Measurements from ENCODE around the gene MBP. TPM values are rescaled to one million over a fixed set of nuclear protein-coding genes. Genes with fewer than 3 reads are reported as not detected.

Gene MBP
- total and polyA plus RNA-seq, 5 experiments from 2014 or later: 89.2 to 148 (median 105) TPM

GRCh38 chr18:77164026-77164425 is 31.4 kb upstream of the MBP start:
- no peak for DNase-seq
- no peak overlapping the region for H3K27ac Mint-ChIP-seq
- ATAC-seq: no peak
- no peaks in the 10 kb centered on the region for H3K36me3 Mint-ChIP-seq
- peak overlapping the region in 1 of 10 donors; percentile 36 for H3K4me3 Mint-ChIP-seq
- H3K4me1 Mint-ChIP-seq: peaks cover 5 to 11% (median 9%) of the 10 kb centered on the region in 4 donors
- POLR2A ChIA-PET: interaction anchor here (0.5 kb wide), 1 partner anchor 19 kb away, joined by 3 read pairs; no protein-coding TSS in a partner anchor
- H3K27me3 Mint-ChIP-seq: peaks cover 1 to 11% (median 5%) of the 10 kb centered on the region in 5 donors
- no peaks in the 10 kb centered on the region for H3K9me3 Mint-ChIP-seq

DNA sequence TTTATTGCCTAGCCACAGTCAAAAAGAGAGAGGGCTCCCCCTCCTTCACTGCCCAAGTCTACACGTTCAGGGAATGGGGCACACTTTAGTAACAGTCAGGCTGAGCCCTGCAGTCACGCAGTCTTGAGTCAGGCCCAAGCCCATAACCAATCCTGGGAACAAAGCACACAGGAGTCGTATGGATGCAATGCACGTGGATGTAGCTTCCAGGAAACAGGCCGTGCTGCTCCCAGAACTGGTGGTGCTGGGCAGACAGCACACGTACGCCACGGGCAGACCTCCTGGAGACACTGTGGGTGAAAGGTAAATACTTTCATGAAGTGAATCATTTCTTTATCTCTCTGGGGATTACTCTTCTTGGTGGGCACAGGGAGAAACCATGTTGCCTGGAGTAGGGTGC is 30.0 kb upstream of the MBP start:
- H3K27ac Mint-ChIP-seq: no peak overlapping the region
- H3K36me3 Mint-ChIP-seq: no peaks in the 10 kb centered on the region
- H3K27me3 Mint-ChIP-seq: peaks cover 1 to 11% (median 3%) of the 10 kb centered on the region in 5 donors
- ATAC-seq (no peak), DNase-seq (no peak)
- peaks cover 5 to 10% (median 8%) of the 10 kb centered on the region in 4 donors for H3K4me1 Mint-ChIP-seq
- no peak overlapping the region for H3K4me3 Mint-ChIP-seq
- no peaks in the 10 kb centered on the region for H3K9me3 Mint-ChIP-seq
- POLR2A ChIA-PET: no interaction called here

DNA sequence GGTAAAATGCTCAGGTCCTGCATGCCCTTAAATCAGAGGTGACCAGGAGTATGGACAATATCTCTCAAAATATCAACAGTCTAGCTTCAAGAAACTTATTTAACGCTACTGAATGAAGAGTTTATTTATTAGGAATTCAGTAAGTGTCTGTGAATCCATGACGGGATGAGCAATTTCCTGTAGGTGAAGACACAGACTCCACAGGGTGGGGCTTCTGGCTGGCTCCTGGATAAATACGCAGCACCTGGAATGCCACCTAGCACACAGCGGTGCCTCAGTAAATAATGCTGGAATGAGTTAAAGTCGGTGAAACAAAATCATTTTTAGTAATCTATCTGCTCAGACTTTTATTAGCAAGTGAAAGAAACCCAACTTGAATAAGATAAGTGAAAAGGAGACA is 29.4 kb upstream of the MBP start:
- POLR2A ChIA-PET: no interaction called here
- no peak for DNase-seq
- ATAC-seq: no peak
- Mint-ChIP-seq H3K4me1 (peaks cover 5 to 10% (median 8%) of the 10 kb centered on the region in 4 donors), H3K36me3 (no peaks in the 10 kb centered on the region), H3K9me3 (no peaks in the 10 kb centered on the region), H3K4me3 (no peak overlapping the region), H3K27me3 (peaks cover 1 to 11% (median 3%) of the 10 kb centered on the region in 5 donors), H3K27ac (no peak overlapping the region)

GRCh38 chr18:77161383-77161782 is 28.8 kb upstream of the MBP start:
- DNase-seq (no peak), ATAC-seq (no peak)
- peaks cover 5 to 10% (median 8%) of the 10 kb centered on the region in 4 donors for H3K4me1 Mint-ChIP-seq
- H3K36me3 Mint-ChIP-seq: no peaks in the 10 kb centered on the region
- peaks cover 1 to 11% (median 3%) of the 10 kb centered on the region in 5 donors for H3K27me3 Mint-ChIP-seq
- H3K9me3 Mint-ChIP-seq: no peaks in the 10 kb centered on the region
- POLR2A ChIA-PET: no interaction called here
- H3K27ac Mint-ChIP-seq: no peak overlapping the region
- H3K4me3 Mint-ChIP-seq: no peak overlapping the region

DNA sequence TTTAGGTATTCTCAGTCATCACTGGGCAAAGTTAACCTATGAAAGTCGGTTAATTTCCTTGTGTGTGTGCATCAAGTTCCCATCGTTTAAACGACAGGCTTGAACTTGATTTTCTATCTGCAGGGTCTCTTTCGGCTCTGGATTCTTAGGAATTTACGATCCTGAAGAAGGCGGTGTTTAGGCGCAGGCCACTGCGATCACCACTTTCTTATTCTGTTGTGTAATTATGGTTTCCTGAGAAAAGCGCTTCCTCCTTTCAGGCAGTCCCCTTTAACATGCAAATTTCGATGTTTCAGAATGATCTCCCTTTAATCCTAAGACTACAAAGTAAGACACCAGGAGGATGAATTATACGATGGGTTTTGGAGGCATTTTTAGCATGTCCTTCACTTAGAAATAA is 27.9 kb upstream of the MBP start:
- H3K4me3 Mint-ChIP-seq: no peak overlapping the region
- ATAC-seq: no peak
- H3K36me3 Mint-ChIP-seq: no peaks in the 10 kb centered on the region
- H3K27ac Mint-ChIP-seq: no peak overlapping the region
- peaks cover 0 to 6% (median 3%) of the 10 kb centered on the region in 5 donors for H3K27me3 Mint-ChIP-seq
- DNase-seq: no peak
- H3K9me3 Mint-ChIP-seq: no peaks in the 10 kb centered on the region
- H3K4me1 Mint-ChIP-seq: peaks cover 5 to 10% (median 6%) of the 10 kb centered on the region in 4 donors
- POLR2A ChIA-PET: no interaction called here

GRCh38 chr18:77157312-77157711 is 24.7 kb upstream of the MBP start:
- ATAC-seq (no peak), DNase-seq (no peak)
- Mint-ChIP-seq H3K4me1 (peaks cover 0 to 5% (median 3%) of the 10 kb centered on the region in 4 donors), H3K27me3 (no peaks in the 10 kb centered on the region), H3K9me3 (no peaks in the 10 kb centered on the region), H3K27ac (no peak overlapping the region), H3K4me3 (no peak overlapping the region), H3K36me3 (no peaks in the 10 kb centered on the region)
- POLR2A ChIA-PET: no interaction called here

- H3K36me3 Mint-ChIP-seq: no peaks in the 10 kb centered on the region
- no peak overlapping the region for H3K4me3 Mint-ChIP-seq
- DNase-seq (no peak), ATAC-seq (no peak)
- no peak overlapping the region for H3K27ac Mint-ChIP-seq
- no peaks in the 10 kb centered on the region for H3K9me3 Mint-ChIP-seq
- peaks cover 0 to 7% (median 3%) of the 10 kb centered on the region in 4 donors for H3K4me1 Mint-ChIP-seq
- H3K27me3 Mint-ChIP-seq: no peaks in the 10 kb centered on the region
- POLR2A ChIA-PET: no interaction called here
Observed at GRCh38 chr18:77155031-77155430, 22.4 kb upstream of the MBP start.

GRCh38 chr18:77153404-77153803 is 20.8 kb upstream of the MBP start:
- Mint-ChIP-seq H3K9me3 (no peaks in the 10 kb centered on the region), H3K27ac (peak overlapping the region in 1 of 10 donors; percentile 21), H3K4me1 (peaks cover 0 to 9% (median 3%) of the 10 kb centered on the region in 4 donors), H3K4me3 (no peak overlapping the region), H3K27me3 (no peaks in the 10 kb centered on the region), H3K36me3 (no peaks in the 10 kb centered on the region)
- POLR2A ChIA-PET: no interaction called here
- DNase-seq: no peak
- ATAC-seq: no peak

- Mint-ChIP-seq H3K4me1 (peaks cover 9 to 24% (median 13%) of the 10 kb centered on the region in 4 donors), H3K27ac (peak overlapping the region in 1 of 10 donors; percentile 22), H3K4me3 (no peak overlapping the region), H3K9me3 (no peaks in the 10 kb centered on the region), H3K36me3 (no peaks in the 10 kb centered on the region), H3K27me3 (no peaks in the 10 kb centered on the region)
- POLR2A ChIA-PET: no interaction called here
- ATAC-seq (no peak), DNase-seq (no peak)
Observed at GRCh38 chr18:77151772-77152520, 19.4 kb upstream of the MBP start.

DNA sequence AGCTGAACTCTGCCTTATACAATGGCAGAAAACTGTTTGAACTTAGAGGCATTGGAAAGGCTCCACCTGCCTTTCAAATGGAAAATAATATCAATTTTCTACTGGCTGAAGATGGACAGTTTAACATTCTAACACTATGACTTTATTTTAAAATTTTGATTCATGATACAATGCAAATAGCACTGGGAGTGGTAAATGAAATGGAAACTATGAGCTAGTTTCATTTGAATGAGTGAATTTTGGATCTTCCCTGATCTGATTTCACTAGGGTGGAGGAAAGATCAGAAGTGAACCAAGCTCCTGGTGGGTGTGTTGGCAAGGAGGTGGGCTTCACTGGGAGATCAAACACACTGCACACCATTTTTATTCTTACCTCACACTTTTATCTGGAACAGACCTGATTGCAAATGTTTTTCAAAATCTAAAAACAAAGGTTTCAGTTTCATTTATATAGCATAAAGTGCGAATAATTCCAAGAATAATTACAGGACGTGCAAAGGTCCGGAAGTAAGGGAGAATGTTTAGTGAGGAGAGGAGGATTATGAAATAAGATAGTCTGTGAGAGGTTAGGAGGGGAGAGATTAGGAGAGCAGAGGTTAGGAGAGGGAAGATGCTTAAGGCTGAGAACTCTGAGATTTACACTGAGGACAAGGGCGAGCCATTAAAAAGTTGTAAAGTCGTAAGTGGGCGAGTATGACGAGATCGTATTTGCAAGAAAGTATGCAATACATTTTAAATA is 18.6 kb upstream of the MBP start:
- POLR2A ChIA-PET: no interaction called here
- H3K4me1 Mint-ChIP-seq: peaks cover 14 to 31% (median 20%) of the 10 kb centered on the region in 4 donors
- no peaks in the 10 kb centered on the region for H3K36me3 Mint-ChIP-seq
- H3K4me3 Mint-ChIP-seq: no peak overlapping the region
- H3K9me3 Mint-ChIP-seq: no peaks in the 10 kb centered on the region
- DNase-seq: no peak
- no peak for ATAC-seq
- no peak overlapping the region for H3K27ac Mint-ChIP-seq
- H3K27me3 Mint-ChIP-seq: no peaks in the 10 kb centered on the region

DNA sequence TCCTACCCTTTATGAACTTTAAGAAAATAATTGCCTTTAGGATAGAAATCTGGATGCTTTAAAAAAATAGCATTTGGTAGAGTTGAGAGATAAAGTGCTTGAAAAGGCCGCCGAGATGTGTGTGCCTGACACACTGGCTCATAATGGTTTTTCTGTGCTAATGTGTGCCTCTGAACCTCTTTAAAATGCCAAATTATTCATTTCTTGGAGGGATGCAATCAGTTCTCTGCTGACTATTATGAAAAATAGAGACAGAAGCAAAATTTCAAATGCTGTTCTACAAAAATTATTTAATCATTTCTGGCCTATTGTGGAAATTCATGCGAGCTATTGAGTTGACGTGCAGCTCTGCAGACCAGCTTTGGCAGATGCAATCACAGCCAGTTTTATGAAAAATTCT is 18.0 kb upstream of the MBP start:
- no peak overlapping the region for H3K4me3 Mint-ChIP-seq

GRCh38 chr18:77148289-77148688 is 15.7 kb upstream of the MBP start:
- ATAC-seq: no peak
- POLR2A ChIA-PET: interaction anchor here (0.6 to 3.4 kb wide), 4 partner anchors 10 to 18 kb away, joined by 3 to 22 read pairs (median 5); partner anchors contain the start of gene MBP
- Mint-ChIP-seq H3K36me3 (peaks cover 0 to 6% (median 5%) of the 10 kb centered on the region in 3 donors), H3K27me3 (no peaks in the 10 kb centered on the region), H3K9me3 (peaks cover 0 to 17% (median 6%) of the 10 kb centered on the region in 9 donors), H3K27ac (peak overlapping the region in 3 of 10 donors; percentile 20 to 90 (median 48)), H3K4me1 (peaks cover 15 to 42% (median 26%) of the 10 kb centered on the region in 4 donors), H3K4me3 (no peak overlapping the region)
- DNase-seq: no peak

More for the DNA sequence above, 18.0 kb upstream of the MBP start:
- ATAC-seq (no peak), DNase-seq (no peak)
- POLR2A ChIA-PET: no interaction called here
- Mint-ChIP-seq H3K9me3 (no peaks in the 10 kb centered on the region), H3K27ac (no peak overlapping the region), H3K36me3 (no peaks in the 10 kb centered on the region), H3K4me1 (peaks cover 16 to 35% (median 23%) of the 10 kb centered on the region in 4 donors), H3K27me3 (no peaks in the 10 kb centered on the region)

GRCh38 chr18:77147418-77147852 is 14.9 kb upstream of the MBP start:
- H3K4me3 Mint-ChIP-seq: peak overlapping the region in 8 of 10 donors; percentile 16 to 70 (median 52)
- H3K27me3 Mint-ChIP-seq: no peaks in the 10 kb centered on the region
- peaks cover 0 to 11% (median 8%) of the 10 kb centered on the region in 3 donors for H3K36me3 Mint-ChIP-seq
- peak in 1 of 10 donors; percentile 14 for DNase-seq
- POLR2A ChIA-PET: interaction anchor here (0.6 to 3.4 kb wide), 4 partner anchors 9 to 226 kb away, joined by 3 to 22 read pairs (median 4); partner anchors contain the start of gene MBP
- peaks cover 0 to 25% (median 11%) of the 10 kb centered on the region in 9 donors for H3K9me3 Mint-ChIP-seq
- peak; percentile 74 to 91 for ATAC-seq
- peaks cover 15 to 43% (median 26%) of the 10 kb centered on the region in 4 donors for H3K4me1 Mint-ChIP-seq
- H3K27ac Mint-ChIP-seq: peak overlapping the region; percentile 33 to 95 (median 88)
